Gastroesophageal sphincter (tissue), 2 donors: ENCODE data around the gene ATP6V0C.
"Not testable (repeated sequence)": the region's sequence is repeated elsewhere in the genome, so short reads cannot be mapped to it uniquely, and the experiment has no call there.

Experiments
- EP300 ChIP-seq: sonication (generic); formaldehyde crosslinking; IDR thresholded peaks from one replicate; pipeline ENCODE4 v1.6.1; 2017; ENCODE audit warnings: antibody characterized with exemption, mild to moderate bottlenecking
- POLR2A ChIP-seq, 2 donors: fragments of 450-650 bp; IDR thresholded peaks; one replicate each; pipeline ENCODE4 v1.6.1; 2017; ENCODE audit warnings: antibody characterized with exemption in 2 of 2, mild to moderate bottlenecking in 2 of 2, moderate library complexity in 1 of 2

GRCh38 chr16:2557150-2557549 is 43.4 kb downstream of the ATP6V0C start:
- not testable (repeated sequence) for TF ChIP-seq EP300; POLR2A (IDR thresholded peaks at IDR 0.05)
